ENCODE measurements around the gene BLOC1S3.
"Not testable (repeated sequence)": the region's sequence is repeated elsewhere in the genome, so short reads cannot be mapped to it uniquely, and the experiment has no call there.

The BLOC1S3 gene

GRCh38 chr19:45186509-45187334, 8.1 kb downstream of the BLOC1S3 start:
- DNase-seq = no peak

- DNase-seq = peak; percentile 18
These were observed 9.0 kb downstream of the BLOC1S3 start for GRCh38 chr19:45187421-45188100.

DNA sequence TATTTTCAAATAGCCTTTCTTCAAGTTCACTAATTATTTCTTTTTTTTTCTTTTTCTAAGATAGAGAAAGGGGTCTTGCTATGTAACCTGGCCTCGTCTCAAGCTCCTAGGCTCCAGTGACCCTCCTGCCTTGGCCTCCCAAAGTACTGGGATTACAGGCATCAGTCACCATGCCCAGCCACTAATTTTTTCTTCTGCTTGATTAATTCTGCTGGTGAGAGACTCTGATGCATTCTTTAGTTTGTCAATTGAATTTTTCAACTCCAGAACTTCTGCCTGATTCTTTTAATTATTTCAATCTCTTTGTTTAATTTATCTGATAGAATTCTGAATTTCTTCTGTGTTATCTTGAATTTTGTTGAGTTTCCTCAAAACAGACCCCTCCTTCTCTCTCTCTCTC, 11.4 kb downstream of the BLOC1S3 start:
- no peak for DNase-seq

DNA sequence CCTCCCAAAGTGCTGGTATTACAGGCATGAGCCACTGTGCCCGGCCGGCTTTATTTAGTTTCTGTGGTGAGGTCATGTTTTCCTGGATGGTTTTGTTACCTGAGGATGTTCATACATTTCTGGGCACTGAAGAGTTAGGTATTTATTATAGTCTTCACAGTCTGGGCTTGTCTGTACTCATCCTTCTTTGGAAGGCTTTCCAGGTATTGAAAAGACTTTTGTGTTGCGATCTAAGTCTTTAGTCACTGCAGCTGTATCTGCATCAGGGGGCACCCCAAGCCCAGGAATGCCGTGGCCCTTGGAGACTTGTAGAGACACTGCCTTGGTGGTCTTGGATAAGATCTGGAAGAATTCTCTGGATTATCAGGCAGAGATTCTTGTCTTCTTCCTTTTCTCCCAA, 12.8 kb downstream of the BLOC1S3 start:
- no peak for DNase-seq

- no peak for DNase-seq
These were observed 17.2 kb downstream of the BLOC1S3 start for GRCh38 chr19:45195764-45196163.

DNA sequence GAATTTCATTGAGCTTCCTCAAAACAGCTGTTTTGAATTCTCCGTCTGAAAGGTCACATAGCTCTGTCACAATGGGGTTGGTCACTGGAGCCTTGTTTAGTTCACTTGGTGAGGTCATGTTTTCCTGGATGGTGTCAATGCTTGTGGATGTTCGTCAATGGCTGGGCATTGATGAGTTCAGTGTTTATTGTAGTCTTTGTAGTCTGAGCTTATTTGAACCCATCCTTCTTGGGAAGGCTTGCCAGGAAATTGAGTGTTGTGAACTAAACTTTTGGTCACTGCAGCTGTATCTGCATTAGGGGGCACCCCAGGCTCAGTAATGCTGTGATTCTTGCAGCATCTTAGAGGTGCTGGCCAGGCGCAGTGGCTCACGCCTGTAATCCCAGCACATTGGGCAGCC, 22.0 kb downstream of the BLOC1S3 start:
- DNase-seq = no peak

GRCh38 chr19:45202637-45203036, 24.1 kb downstream of the BLOC1S3 start:
- no peak for DNase-seq

GRCh38 chr19:45205810-45206209, 27.2 kb downstream of the BLOC1S3 start:
- no peak for DNase-seq

- DNase-seq = no peak
These were observed 27.7 kb downstream of the BLOC1S3 start for GRCh38 chr19:45206328-45206727.

DNA sequence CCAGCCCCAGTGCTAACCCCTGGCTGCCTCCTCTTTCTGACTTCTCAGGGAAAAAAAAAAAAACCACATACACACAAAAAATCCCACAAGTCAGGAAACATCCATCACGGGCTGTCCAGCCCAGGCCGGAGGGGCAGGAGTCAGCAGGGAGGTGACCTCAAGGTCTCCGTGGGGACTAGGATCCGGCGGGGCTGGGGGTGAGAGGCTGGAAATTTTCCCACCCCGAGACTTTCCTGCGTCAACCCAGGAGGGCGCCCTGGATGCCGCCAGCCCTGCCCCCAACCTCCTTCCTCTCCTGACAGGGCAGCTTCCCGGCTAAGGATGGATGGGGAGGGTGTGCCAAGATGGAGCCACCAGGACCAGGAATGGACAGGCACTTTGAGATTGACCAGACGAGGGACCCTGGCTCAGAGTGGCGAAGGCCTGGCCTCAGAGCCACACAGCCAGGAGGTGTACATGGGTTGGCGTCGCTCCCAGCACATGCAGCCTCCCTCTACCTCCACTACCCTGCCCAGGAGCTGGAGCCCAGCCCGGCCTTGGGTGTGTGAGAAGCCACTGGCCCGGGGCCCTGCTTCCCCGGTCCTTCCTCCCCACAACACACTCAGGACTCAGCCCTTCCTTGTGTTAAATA, 33.3 kb downstream of the BLOC1S3 start:
- DNase-seq = no peak

GRCh38 chr19:45213031-45213430, 34.4 kb downstream of the BLOC1S3 start:
- DNase-seq = no peak

- DNase-seq = no peak
These were observed 37.0 kb downstream of the BLOC1S3 start for GRCh38 chr19:45215391-45216191.

DNA sequence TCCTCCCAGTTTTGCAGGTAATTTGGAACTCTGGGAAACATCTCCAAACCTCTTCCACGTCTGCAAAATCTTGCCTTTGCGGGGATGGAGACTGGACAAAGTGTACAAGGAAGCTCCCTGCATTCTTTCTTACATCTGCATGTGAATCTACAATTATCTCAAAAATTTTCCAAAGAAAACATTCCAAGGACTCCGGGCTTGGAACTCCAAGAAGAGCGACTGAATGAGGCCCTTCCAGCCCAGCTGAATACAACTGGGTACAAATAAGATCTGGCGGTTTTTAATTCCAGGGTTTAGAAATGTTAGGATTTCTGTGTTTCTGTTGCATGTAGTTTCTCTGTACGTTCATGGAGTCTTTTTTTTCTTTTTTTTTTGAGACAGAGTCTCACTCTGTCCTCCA, 38.1 kb downstream of the BLOC1S3 start:
- no peak for DNase-seq

GRCh38 chr19:45217193-45217956, 38.8 kb downstream of the BLOC1S3 start:
- no peak for DNase-seq

- DNase-seq = no peak
These were observed 39.4 kb downstream of the BLOC1S3 start for GRCh38 chr19:45217957-45218334.

DNA sequence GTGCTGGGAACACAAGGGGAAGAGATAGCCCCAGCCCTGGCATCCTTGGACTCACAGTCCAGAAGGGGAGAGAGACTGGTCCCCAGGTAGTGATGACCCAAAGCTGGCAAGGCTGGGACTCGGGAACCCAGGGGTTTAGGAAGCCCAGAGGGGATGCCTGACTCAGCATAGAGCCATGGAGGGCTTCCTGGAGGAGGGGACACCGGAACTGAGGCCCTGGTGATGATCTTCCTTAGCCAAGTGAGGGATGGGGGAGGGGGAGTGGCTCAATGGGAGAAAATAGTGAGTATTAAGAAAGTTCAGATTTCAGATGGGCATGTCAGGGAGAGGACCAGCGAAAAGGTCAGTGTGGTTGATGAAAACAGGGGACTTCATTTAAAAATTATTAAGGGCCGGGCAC, 39.8 kb downstream of the BLOC1S3 start:
- no peak for DNase-seq

GRCh38 chr19:45218911-45219743, 40.5 kb downstream of the BLOC1S3 start:
- DNase-seq = no peak

GRCh38 chr19:45222724-45223123, 44.1 kb downstream of the BLOC1S3 start:
- no peak for DNase-seq

- no peak for DNase-seq
These were observed 45.3 kb downstream of the BLOC1S3 start for GRCh38 chr19:45223879-45224278.

- no peak for DNase-seq
These were observed 46.1 kb downstream of the BLOC1S3 start for GRCh38 chr19:45224645-45225044.

DNA sequence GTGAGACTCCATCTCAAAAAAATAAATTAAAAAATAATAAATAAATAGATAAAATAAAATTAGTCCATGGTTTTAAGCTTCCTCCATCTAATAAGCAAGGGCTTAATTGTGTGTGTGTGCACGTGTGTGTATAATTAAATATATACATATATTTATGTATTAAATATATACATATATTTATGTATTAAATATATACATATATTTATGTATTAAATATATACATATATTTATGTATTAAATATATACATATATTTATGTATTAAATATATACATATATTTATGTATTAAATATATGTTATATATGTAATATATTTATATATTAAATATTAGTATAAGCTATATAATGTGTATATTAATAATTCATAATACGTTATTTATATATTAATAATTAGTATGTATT, 50.5 kb downstream of the BLOC1S3 start:
- DNase-seq = not testable (repeated sequence)

Measured in NCI-H526 treated with DMSO at 0.1 percent for 48 hours (cell line).